Parathyroid adenoma (tissue), 2 donors: Measurements from ENCODE around the gene TFPT.

Source experiments
- H2AFZ ChIP-seq: fragments of 300-600 bp; sonication (generic); one replicate; pipeline ENCODE4 v1.7.0; 2017; ENCODE audit warnings: antibody characterized with exemption, mild to moderate bottlenecking
- H3K27ac ChIP-seq: fragments of 300-600 bp; sonication (generic); one replicate; pipeline ENCODE4 v1.7.0; 2017
- H3K27me3 ChIP-seq: fragments of 300-600 bp; sonication (generic); one replicate; pipeline ENCODE4 v1.7.0; 2017; ENCODE audit warnings: low read length; ENCODE audit not compliant: control insufficient read depth, insufficient read depth
- H3K36me3 ChIP-seq: fragments of 300-600 bp; sonication (generic); one replicate; pipeline ENCODE4 v1.7.0; 2017; ENCODE audit warnings: low read length; ENCODE audit not compliant: control insufficient read depth, insufficient read depth
- H3K4me1 ChIP-seq: fragments of 300-600 bp; sonication (generic); one replicate; pipeline ENCODE4 v1.7.0; 2017; ENCODE audit warnings: control low read depth
- H3K4me2 ChIP-seq: fragments of 300-600 bp; sonication (generic); one replicate; pipeline ENCODE4 v1.7.0; 2017; ENCODE audit warnings: low read length
- H3K4me3 ChIP-seq: fragments of 300-600 bp; sonication (generic); one replicate; pipeline ENCODE4 v1.7.0; 2017; ENCODE audit warnings: low read depth, low read length
- H3K79me2 ChIP-seq: fragments of 300-600 bp; sonication (generic); one replicate; pipeline ENCODE4 v1.7.0; 2017; ENCODE audit warnings: control low read depth
- H3K9ac ChIP-seq: fragments of 300-600 bp; sonication (generic); one replicate; pipeline ENCODE4 v1.7.0; 2017; ENCODE audit warnings: mild to moderate bottlenecking
- H3K9me3 ChIP-seq: fragments of 300-600 bp; sonication (generic); one replicate; pipeline ENCODE4 v1.7.0; 2017; ENCODE audit warnings: low read length; ENCODE audit not compliant: control insufficient read depth
- TF ChIP-seq, protein P1 (sequence below): fragments of 300-600 bp; sonication (generic); IDR thresholded peaks from one replicate; pipeline ENCODE4 v1.7.0; 2017; ENCODE audit warnings: antibody characterized with exemption, mild to moderate bottlenecking
- donor health status: primary hyperparathyroidism.

TFPT gene

GRCh38 chr19:54081032-54081431 is 34.4 kb downstream of the TFPT start, which contains the start of gene TARM1:
Gene TARM1, minus strand, starts transcription at chr19:54081365. Its CDS starts 25 bp downstream, at chr19:54081340.
- Histone ChIP-seq H3K4me3 (no peak within 1 kb of the TSS), H3K27me3 (no peaks in the 10 kb centered on the region), H3K27ac (no peak within 1 kb of the TSS), H3K4me2 (no peak within 1 kb of the TSS), H3K9me3 (no peaks in the 10 kb centered on the region), H3K36me3 (no peaks in the 10 kb centered on the region), H3K9ac (no peak within 1 kb of the TSS), H2AFZ (no peak within 1 kb of the TSS), H3K79me2 (no peaks in the 10 kb centered on the region), H3K4me1 (no peaks in the 10 kb centered on the region)
- TF ChIP-seq, protein P1, sequence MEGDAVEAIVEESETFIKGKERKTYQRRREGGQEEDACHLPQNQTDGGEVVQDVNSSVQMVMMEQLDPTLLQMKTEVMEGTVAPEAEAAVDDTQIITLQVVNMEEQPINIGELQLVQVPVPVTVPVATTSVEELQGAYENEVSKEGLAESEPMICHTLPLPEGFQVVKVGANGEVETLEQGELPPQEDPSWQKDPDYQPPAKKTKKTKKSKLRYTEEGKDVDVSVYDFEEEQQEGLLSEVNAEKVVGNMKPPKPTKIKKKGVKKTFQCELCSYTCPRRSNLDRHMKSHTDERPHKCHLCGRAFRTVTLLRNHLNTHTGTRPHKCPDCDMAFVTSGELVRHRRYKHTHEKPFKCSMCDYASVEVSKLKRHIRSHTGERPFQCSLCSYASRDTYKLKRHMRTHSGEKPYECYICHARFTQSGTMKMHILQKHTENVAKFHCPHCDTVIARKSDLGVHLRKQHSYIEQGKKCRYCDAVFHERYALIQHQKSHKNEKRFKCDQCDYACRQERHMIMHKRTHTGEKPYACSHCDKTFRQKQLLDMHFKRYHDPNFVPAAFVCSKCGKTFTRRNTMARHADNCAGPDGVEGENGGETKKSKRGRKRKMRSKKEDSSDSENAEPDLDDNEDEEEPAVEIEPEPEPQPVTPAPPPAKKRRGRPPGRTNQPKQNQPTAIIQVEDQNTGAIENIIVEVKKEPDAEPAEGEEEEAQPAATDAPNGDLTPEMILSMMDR = no peak

- H2AFZ ChIP-seq = no peak overlapping the region
- no peak overlapping the region for H3K4me2 ChIP-seq
- H3K27me3 ChIP-seq = no peaks in the 10 kb centered on the region
- no peaks in the 10 kb centered on the region for H3K79me2 ChIP-seq
- TF ChIP-seq, protein P1 = no peak
- H3K4me1 ChIP-seq = no peaks in the 10 kb centered on the region
- H3K9ac ChIP-seq = no peak overlapping the region
- no peak overlapping the region for H3K4me3 ChIP-seq
- no peaks in the 10 kb centered on the region for H3K9me3 ChIP-seq
- no peaks in the 10 kb centered on the region for H3K36me3 ChIP-seq
- no peak overlapping the region for H3K27ac ChIP-seq
These were observed 38.1 kb downstream of the TFPT start for GRCh38 chr19:54077334-54077733.

DNA sequence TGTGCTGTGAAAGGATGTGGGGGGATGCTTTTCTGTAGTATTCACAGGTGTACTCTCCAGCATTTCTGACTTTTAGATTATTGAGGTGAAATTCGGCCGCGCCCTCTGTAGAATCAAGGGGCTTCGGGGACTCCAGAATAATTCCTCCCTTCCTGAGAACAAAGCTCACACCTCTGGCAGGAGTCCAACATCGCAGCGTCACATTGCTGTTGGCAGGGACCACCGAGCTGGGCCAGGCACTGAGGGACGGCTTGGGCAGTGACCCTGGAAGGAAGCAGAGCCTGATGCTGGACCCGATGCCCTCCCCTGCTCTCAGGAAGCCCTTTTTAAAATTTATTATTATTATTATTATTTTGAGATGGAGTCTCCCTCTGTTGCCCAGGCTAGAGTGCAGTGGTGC is 40.6 kb downstream of the TFPT start:
- Histone ChIP-seq H3K9ac (no peak overlapping the region), H3K36me3 (no peaks in the 10 kb centered on the region), H2AFZ (no peak overlapping the region), H3K4me2 (no peak overlapping the region), H3K27me3 (no peaks in the 10 kb centered on the region), H3K27ac (no peak overlapping the region), H3K4me3 (no peak overlapping the region), H3K79me2 (no peaks in the 10 kb centered on the region), H3K4me1 (no peaks in the 10 kb centered on the region), H3K9me3 (no peaks in the 10 kb centered on the region)
- TF ChIP-seq, protein P1 = no peak

DNA sequence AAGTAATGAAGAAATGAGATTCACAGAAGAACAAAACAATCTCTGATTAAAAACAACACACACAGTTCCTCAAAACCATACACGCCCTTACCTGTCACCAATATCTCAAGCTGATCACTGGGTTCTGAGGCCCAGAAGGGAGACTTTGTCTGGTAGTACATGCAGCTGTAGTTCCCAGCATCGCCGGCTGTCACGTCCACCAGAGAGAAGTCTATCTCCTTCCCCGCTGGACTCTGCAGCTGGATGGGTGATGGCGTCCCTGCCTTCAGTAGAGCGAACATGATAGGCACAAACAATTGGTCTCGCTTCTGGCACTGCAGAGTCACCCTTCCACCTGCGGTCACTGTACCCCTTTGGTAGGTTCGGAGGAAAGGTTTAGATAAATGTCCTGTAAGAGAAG is 41.6 kb downstream of the TFPT start:
- H3K27me3 ChIP-seq = no peaks in the 10 kb centered on the region
- no peaks in the 10 kb centered on the region for H3K36me3 ChIP-seq
- H2AFZ ChIP-seq = no peak overlapping the region
- TF ChIP-seq, protein P1 = no peak
- H3K9me3 ChIP-seq = no peaks in the 10 kb centered on the region
- H3K9ac ChIP-seq = no peak overlapping the region
- no peaks in the 10 kb centered on the region for H3K79me2 ChIP-seq
- no peak overlapping the region for H3K27ac ChIP-seq
- H3K4me3 ChIP-seq = no peak overlapping the region
- H3K4me2 ChIP-seq = no peak overlapping the region
- H3K4me1 ChIP-seq = no peaks in the 10 kb centered on the region

GRCh38 chr19:54069470-54069869 is 46.0 kb downstream of the TFPT start:
- Histone ChIP-seq H3K9me3 (no peaks in the 10 kb centered on the region), H3K4me2 (no peak overlapping the region), H3K4me3 (no peak overlapping the region), H3K36me3 (no peaks in the 10 kb centered on the region), H2AFZ (no peak overlapping the region), H3K27ac (no peak overlapping the region), H3K4me1 (no peaks in the 10 kb centered on the region), H3K27me3 (no peaks in the 10 kb centered on the region), H3K79me2 (no peaks in the 10 kb centered on the region), H3K9ac (no peak overlapping the region)
- TF ChIP-seq, protein P1 = no peak
